ENCODE results near the gene AKAP4. TPM values are rescaled to one million over a fixed set of nuclear protein-coding genes. Genes with fewer than 3 reads are reported as not detected.

Gene AKAP4
- total and polyA plus RNA-seq, 4 donors, result not detected

DNA sequence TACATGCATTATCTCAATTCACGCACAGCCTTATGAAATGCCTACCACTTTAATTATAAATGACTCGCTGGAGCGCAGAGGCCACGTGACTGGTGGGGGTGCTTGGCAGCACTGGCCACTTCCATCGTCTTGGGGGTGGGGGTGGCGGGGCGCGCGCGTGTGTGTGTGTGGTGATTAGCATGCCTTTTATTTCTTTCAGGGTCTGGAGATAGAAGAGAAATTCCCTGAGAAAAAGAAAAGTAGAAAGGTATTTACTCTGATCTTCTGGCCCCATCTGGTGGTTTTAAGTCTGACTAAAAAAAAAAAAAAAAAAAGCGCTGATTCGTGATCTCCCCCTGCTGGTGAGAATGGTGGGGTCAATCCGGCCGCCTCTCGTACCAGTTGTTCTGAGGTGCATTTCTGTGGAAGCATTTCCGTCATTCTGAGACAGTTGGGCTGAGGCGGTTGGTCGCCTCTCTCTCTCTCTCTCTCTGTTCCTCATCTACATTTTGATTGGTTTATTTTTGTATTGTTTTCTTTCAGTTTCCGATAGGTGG lies 3.6 kb upstream of the AKAP4 start, which contains the start of gene CCNB3:
TSS of gene CCNB3 (plus strand) at position 402 of the 536 bp plus-strand sequence. CDS start 80,399 bp downstream, outside the sequence.
- Histone ChIP-seq H3K9ac (ENCODE audit: insufficient read depth in 1 of 2, low read length in 2 of 2) (peak within 1 kb of the TSS in 1 of 2 donors; percentile 53), H3K9me3 (ENCODE audit: control insufficient read depth in 4 of 4, insufficient read depth in 3 of 4, low read length in 3 of 4) (no peaks in the 10 kb centered on the region), H3K4me3 (no peak within 1 kb of the TSS), H3K36me3 (ENCODE audit: control insufficient read depth in 4 of 4, insufficient read depth in 4 of 4, low read length in 4 of 4) (no peaks in the 10 kb centered on the region), H3K4me1 (ENCODE audit: control insufficient read depth in 5 of 5, insufficient read depth in 5 of 5, low read length in 5 of 5) (peaks cover 0 to 7% (median 0%) of the 10 kb centered on the region in 5 donors), H3K27ac (ENCODE audit: low read depth in 1 of 2, low read length in 1 of 2) (no peak within 1 kb of the TSS), H3K27me3 (ENCODE audit: control insufficient read depth in 3 of 3, insufficient read depth in 3 of 3, low read length in 2 of 3) (peaks cover 0 to 8% (median 8%) of the 10 kb centered on the region in 3 donors)
- WGBS, 2 donors, result 2 to 10% methylated on average over 17 to 19 of the region's 19 CpGs
- ATAC-seq (ENCODE audit: insufficient read depth, low FRiP score) (peak; percentile 81), DNase-seq (peak; percentile 67 to 78 (median 74))
- TF ChIP-seq, protein P1, sequence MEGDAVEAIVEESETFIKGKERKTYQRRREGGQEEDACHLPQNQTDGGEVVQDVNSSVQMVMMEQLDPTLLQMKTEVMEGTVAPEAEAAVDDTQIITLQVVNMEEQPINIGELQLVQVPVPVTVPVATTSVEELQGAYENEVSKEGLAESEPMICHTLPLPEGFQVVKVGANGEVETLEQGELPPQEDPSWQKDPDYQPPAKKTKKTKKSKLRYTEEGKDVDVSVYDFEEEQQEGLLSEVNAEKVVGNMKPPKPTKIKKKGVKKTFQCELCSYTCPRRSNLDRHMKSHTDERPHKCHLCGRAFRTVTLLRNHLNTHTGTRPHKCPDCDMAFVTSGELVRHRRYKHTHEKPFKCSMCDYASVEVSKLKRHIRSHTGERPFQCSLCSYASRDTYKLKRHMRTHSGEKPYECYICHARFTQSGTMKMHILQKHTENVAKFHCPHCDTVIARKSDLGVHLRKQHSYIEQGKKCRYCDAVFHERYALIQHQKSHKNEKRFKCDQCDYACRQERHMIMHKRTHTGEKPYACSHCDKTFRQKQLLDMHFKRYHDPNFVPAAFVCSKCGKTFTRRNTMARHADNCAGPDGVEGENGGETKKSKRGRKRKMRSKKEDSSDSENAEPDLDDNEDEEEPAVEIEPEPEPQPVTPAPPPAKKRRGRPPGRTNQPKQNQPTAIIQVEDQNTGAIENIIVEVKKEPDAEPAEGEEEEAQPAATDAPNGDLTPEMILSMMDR (IDR thresholded peaks at IDR 0.05; ENCODE audit: control extremely low read depth, extremely low read depth), result peak; percentile 40

DNA sequence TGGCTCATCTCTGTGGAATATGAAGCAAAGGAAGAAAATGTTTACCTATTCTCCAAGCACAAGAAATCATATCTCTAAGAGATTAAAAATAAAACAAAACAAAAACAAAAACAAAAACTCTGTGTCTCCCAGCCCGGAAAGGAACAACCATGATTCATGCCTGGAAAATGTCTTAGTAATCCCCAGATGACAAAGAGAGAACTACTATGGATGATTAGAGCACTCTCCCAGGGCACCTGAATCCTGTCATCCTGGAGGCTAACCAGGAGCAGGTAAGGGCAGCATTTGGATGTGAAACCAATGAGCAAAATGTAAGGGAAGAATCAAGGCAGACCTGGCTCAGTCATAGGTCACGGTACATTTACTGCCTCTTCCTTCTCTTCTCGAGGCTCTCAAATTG lies 1.7 kb upstream of the AKAP4 start:
- no peaks in the 10 kb centered on the region for H3K9me3 ChIP-seq (ENCODE audit: control insufficient read depth in 4 of 4, insufficient read depth in 3 of 4, low read length in 3 of 4)
- ATAC-seq (ENCODE audit: insufficient read depth, low FRiP score), result no peak
- H3K27me3 ChIP-seq (ENCODE audit: control insufficient read depth in 3 of 3, insufficient read depth in 3 of 3, low read length in 2 of 3), result peaks cover 0 to 7% (median 5%) of the 10 kb centered on the region in 3 donors
- no peak for DNase-seq
- TF ChIP-seq, protein P1 (IDR thresholded peaks at IDR 0.05; ENCODE audit: control extremely low read depth, extremely low read depth), result no peak
- peaks cover 0 to 7% (median 0%) of the 10 kb centered on the region in 5 donors for H3K4me1 ChIP-seq (ENCODE audit: control insufficient read depth in 5 of 5, insufficient read depth in 5 of 5, low read length in 5 of 5)
- WGBS, 2 donors, result 81 to 93% methylated on average over 3 of the region's 3 CpGs
- no peak overlapping the region for H3K4me3 ChIP-seq
- no peaks in the 10 kb centered on the region for H3K36me3 ChIP-seq (ENCODE audit: control insufficient read depth in 4 of 4, insufficient read depth in 4 of 4, low read length in 4 of 4)
- H3K27ac ChIP-seq (ENCODE audit: low read depth in 1 of 2, low read length in 1 of 2), result peak overlapping the region in 1 of 2 donors; percentile 53
- H3K9ac ChIP-seq (ENCODE audit: insufficient read depth in 1 of 2, low read length in 2 of 2), result no peak overlapping the region

DNA sequence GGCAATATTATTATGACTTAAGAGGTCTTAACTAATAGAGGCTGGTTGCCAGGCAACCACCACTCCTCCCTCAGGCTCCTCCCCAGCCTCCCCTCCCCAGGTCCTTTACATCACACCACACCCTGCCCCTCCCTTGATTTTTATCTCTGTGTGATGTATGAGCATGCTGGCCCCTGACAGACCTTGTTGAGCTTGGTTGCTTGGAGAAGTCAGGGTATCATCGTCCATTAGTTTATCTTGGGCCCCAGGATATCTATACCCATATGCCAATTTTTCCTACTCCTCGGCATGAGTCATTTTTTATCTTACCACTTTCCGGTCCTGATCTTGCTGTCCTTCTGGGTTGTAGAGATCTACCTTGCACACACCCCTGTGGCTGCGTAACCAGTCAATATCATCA lies 2.5 kb downstream of the AKAP4 start:
- TF ChIP-seq, protein P1 (IDR thresholded peaks at IDR 0.05; ENCODE audit: control extremely low read depth, extremely low read depth), result no peak
- ATAC-seq (ENCODE audit: insufficient read depth, low FRiP score) (no peak), DNase-seq (no peak)
- H3K9ac ChIP-seq (ENCODE audit: insufficient read depth in 1 of 2, low read length in 2 of 2), result no peak overlapping the region
- peaks cover 0 to under 1% (median 0%) of the 10 kb centered on the region in 5 donors for H3K4me1 ChIP-seq (ENCODE audit: control insufficient read depth in 5 of 5, insufficient read depth in 5 of 5, low read length in 5 of 5)
- no peak overlapping the region for H3K27ac ChIP-seq (ENCODE audit: low read depth in 1 of 2, low read length in 1 of 2)
- H3K36me3 ChIP-seq (ENCODE audit: control insufficient read depth in 4 of 4, insufficient read depth in 4 of 4, low read length in 4 of 4), result no peaks in the 10 kb centered on the region
- no peaks in the 10 kb centered on the region for H3K9me3 ChIP-seq (ENCODE audit: control insufficient read depth in 4 of 4, insufficient read depth in 3 of 4, low read length in 3 of 4)
- WGBS, 2 donors, result 76 to 89% methylated on average over 4 of the region's 4 CpGs
- peaks cover 0 to 13% (median 5%) of the 10 kb centered on the region in 3 donors for H3K27me3 ChIP-seq (ENCODE audit: control insufficient read depth in 3 of 3, insufficient read depth in 3 of 3, low read length in 2 of 3)
- H3K4me3 ChIP-seq, result no peak overlapping the region
